Duodenal mucosa (tissue), 2 donors: ENCODE measurements around the gene TSHB.
"Not testable (repeated sequence)": the region's sequence is repeated elsewhere in the genome, so short reads cannot be mapped to it uniquely, and the experiment has no call there.

Source experiments
- H3K27ac ChIP-seq: one replicate; pipeline ENCODE4 v1.7.0; 2013; ENCODE audit warnings: low read depth, low read length
- H3K27me3 ChIP-seq, 2 donors: one replicate each; pipeline ENCODE4 v1.7.0; 2013; ENCODE audit warnings: low read length in 2 of 2, control low read depth in 1 of 2; ENCODE audit not compliant: insufficient read depth in 2 of 2, control insufficient read depth in 1 of 2
- H3K36me3 ChIP-seq, 2 donors: one replicate each; pipeline ENCODE4 v1.7.0; 2013; ENCODE audit warnings: low read length in 2 of 2, control low read depth in 1 of 2; ENCODE audit not compliant: insufficient read depth in 2 of 2, control insufficient read depth in 1 of 2
- H3K4me1 ChIP-seq, 2 donors: one replicate each; pipeline ENCODE4 v1.7.0; 2013; ENCODE audit warnings: low read length in 2 of 2, control low read depth in 1 of 2; ENCODE audit not compliant: insufficient read depth in 2 of 2, control insufficient read depth in 1 of 2
- H3K4me3 ChIP-seq, 2 donors: one replicate each; pipeline ENCODE4 v1.7.0; 2013; ENCODE audit warnings: low read length in 2 of 2, low read depth in 1 of 2
- H3K9ac ChIP-seq, 2 donors: one replicate each; pipeline ENCODE4 v1.7.0; 2013; ENCODE audit warnings: low read length in 2 of 2, low read depth in 1 of 2
- H3K9me3 ChIP-seq, 2 donors: one replicate each; pipeline ENCODE4 v1.7.0; 2013; ENCODE audit warnings: low read length in 2 of 2, control low read depth in 1 of 2; ENCODE audit not compliant: control insufficient read depth in 1 of 2

Gene TSHB

GRCh38 chr1:115029526-115029925 is at the start of gene TSHB:
Gene TSHB, plus strand, starts transcription at chr1:115029826. Its CDS starts 3,537 bp downstream, at chr1:115033363.
- Histone ChIP-seq H3K36me3 (no peaks in the 10 kb centered on the region), H3K4me3 (no peak within 1 kb of the TSS), H3K9me3 (no peaks in the 10 kb centered on the region), H3K27me3 (no peaks in the 10 kb centered on the region), H3K4me1 (no peaks in the 10 kb centered on the region), H3K27ac (no peak within 1 kb of the TSS), H3K9ac (no peak within 1 kb of the TSS)

- Histone ChIP-seq H3K9me3 (peaks cover 1 to 7% of the 10 kb centered on the region in 2 donors), H3K4me3 (no peak overlapping the region), H3K9ac (no peak overlapping the region), H3K36me3 (no peaks in the 10 kb centered on the region), H3K27me3 (peaks cover 0 to 3% of the 10 kb centered on the region in 2 donors), H3K4me1 (no peaks in the 10 kb centered on the region), H3K27ac (no peak overlapping the region)
These were observed 47.4 kb upstream of the TSHB start for GRCh38 chr1:114982251-114982650.

- H3K4me3 ChIP-seq = no peak overlapping the region
- peaks cover 0 to 3% of the 10 kb centered on the region in 2 donors for H3K27me3 ChIP-seq
- H3K27ac ChIP-seq = no peak overlapping the region
- H3K9ac ChIP-seq = no peak overlapping the region
- H3K9me3 ChIP-seq = peaks cover 4 to 17% of the 10 kb centered on the region in 2 donors
- no peaks in the 10 kb centered on the region for H3K4me1 ChIP-seq
- H3K36me3 ChIP-seq = no peaks in the 10 kb centered on the region
These were observed 43.3 kb upstream of the TSHB start for GRCh38 chr1:114986286-114986685.

GRCh38 chr1:114988095-114988494 is 41.5 kb upstream of the TSHB start:
- Histone ChIP-seq H3K4me1 (no peaks in the 10 kb centered on the region), H3K27me3 (peaks cover 0 to 3% of the 10 kb centered on the region in 2 donors), H3K36me3 (no peaks in the 10 kb centered on the region), H3K27ac (no peak overlapping the region), H3K9ac (no peak overlapping the region), H3K4me3 (no peak overlapping the region), H3K9me3 (peaks cover 2 to 11% of the 10 kb centered on the region in 2 donors)

- no peaks in the 10 kb centered on the region for H3K9me3 ChIP-seq
- H3K4me3 ChIP-seq = no peak overlapping the region
- no peaks in the 10 kb centered on the region for H3K36me3 ChIP-seq
- H3K4me1 ChIP-seq = no peaks in the 10 kb centered on the region
- no peak overlapping the region for H3K9ac ChIP-seq
- no peak overlapping the region for H3K27ac ChIP-seq
- no peaks in the 10 kb centered on the region for H3K27me3 ChIP-seq
These were observed 31.9 kb upstream of the TSHB start for GRCh38 chr1:114997510-114998289.

GRCh38 chr1:115006191-115006590 is 23.4 kb upstream of the TSHB start:
- Histone ChIP-seq H3K9me3 (no peaks in the 10 kb centered on the region), H3K36me3 (no peaks in the 10 kb centered on the region), H3K27ac (no peak overlapping the region), H3K27me3 (no peaks in the 10 kb centered on the region), H3K9ac (no peak overlapping the region), H3K4me1 (no peaks in the 10 kb centered on the region), H3K4me3 (no peak overlapping the region)

- no peak overlapping the region for H3K9ac ChIP-seq
- no peak overlapping the region for H3K27ac ChIP-seq
- H3K27me3 ChIP-seq = no peaks in the 10 kb centered on the region
- H3K9me3 ChIP-seq = no peaks in the 10 kb centered on the region
- no peak overlapping the region for H3K4me3 ChIP-seq
- H3K4me1 ChIP-seq = no peaks in the 10 kb centered on the region
- no peaks in the 10 kb centered on the region for H3K36me3 ChIP-seq
These were observed 17.6 kb upstream of the TSHB start for GRCh38 chr1:115012006-115012405.

- Histone ChIP-seq H3K4me3 (no peak overlapping the region), H3K9ac (no peak overlapping the region), H3K4me1 (no peaks in the 10 kb centered on the region), H3K9me3 (no peaks in the 10 kb centered on the region), H3K27ac (no peak overlapping the region), H3K27me3 (no peaks in the 10 kb centered on the region), H3K36me3 (no peaks in the 10 kb centered on the region)
These were observed 17.2 kb upstream of the TSHB start for GRCh38 chr1:115012434-115012833.

- H3K4me1 ChIP-seq = no peaks in the 10 kb centered on the region
These were observed 15.8 kb upstream of the TSHB start for GRCh38 chr1:115013792-115014191.

GRCh38 chr1:115019549-115019948 is 10.1 kb upstream of the TSHB start:
- H3K27ac ChIP-seq, H3K9me3 ChIP-seq, H3K27me3 ChIP-seq, H3K4me1 ChIP-seq, H3K4me3 ChIP-seq, H3K36me3 ChIP-seq, H3K9ac ChIP-seq: not testable (repeated sequence)

More at GRCh38 chr1:115013792-115014191, 15.8 kb upstream of the TSHB start:
- Histone ChIP-seq H3K9ac (no peak overlapping the region), H3K9me3 (no peaks in the 10 kb centered on the region), H3K27ac (no peak overlapping the region), H3K27me3 (no peaks in the 10 kb centered on the region), H3K4me3 (no peak overlapping the region), H3K36me3 (no peaks in the 10 kb centered on the region)
